Measurements from ENCODE around the gene KLHL30.

KLHL30 gene

DNA sequence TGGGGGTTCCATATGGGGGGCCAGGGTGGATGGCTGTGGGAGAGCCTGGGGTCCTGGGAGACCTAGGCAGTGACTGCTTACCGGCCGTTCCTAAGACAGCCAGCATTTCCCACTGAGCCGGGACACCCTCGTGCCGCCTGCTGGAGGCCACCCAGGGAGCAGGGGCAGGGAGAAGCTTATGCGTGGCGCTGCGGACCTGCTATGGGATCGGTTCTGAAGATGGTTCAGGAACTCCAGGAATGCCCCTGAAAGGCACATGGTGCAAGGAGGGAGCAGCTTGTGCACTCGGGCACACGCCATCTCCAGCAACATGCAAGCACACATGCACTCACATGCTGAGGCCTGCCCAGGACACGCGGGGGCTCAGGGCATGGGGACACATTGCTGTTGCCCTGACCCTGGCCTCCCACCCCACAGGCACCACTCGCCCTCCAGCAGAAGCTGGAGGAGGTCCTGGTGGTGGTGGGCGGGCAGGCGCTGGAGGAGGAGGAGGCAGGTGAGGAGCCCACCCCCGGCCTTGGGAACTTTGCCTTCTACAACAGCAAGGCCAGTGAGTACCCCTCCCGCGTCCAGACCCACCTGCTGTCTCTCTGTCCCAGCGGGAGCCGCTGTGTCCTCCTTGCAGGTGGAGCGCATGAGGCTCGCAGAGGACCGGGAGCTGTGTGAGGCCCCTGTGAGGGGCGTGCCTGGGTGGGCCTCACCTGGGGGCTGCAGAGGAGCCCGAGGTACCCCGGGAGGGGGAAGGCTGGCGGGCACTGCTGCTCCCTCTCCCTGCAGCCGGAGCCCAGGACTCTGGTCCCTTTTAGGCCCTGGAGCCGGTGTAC lies 4.1 kb downstream of the KLHL30 start:
- WGBS, 2 experiments = 88 to 91% methylated on average over 30 of the region's 30 CpGs
- Histone ChIP-seq H3K36me3 (ENCODE audit: control insufficient read depth, insufficient read depth, low read length) (no peaks in the 10 kb centered on the region), H3K9me3 (ENCODE audit: control insufficient read depth, low read length) (no peaks in the 10 kb centered on the region), H3K27ac (ENCODE audit: insufficient read depth, low read depth, low read length, poor library complexity, severe bottlenecking) (no peak overlapping the region), H3K4me3 (ENCODE audit: insufficient read depth, low read depth, low read length) (no peak overlapping the region), H3K27me3 (ENCODE audit: control insufficient read depth, insufficient read depth, low read length, poor library complexity, severe bottlenecking) (no peaks in the 10 kb centered on the region), H3K4me1 (ENCODE audit: control insufficient read depth, insufficient read depth, low read length) (peaks cover 6% of the 10 kb centered on the region)

- peaks cover 3% of the 10 kb centered on the region for H3K4me1 ChIP-seq (ENCODE audit: control insufficient read depth, insufficient read depth, low read length)
- H3K4me3 ChIP-seq (ENCODE audit: insufficient read depth, low read depth, low read length) = no peak overlapping the region
- no peaks in the 10 kb centered on the region for H3K9me3 ChIP-seq (ENCODE audit: control insufficient read depth, low read length)
- WGBS, 2 experiments = 92 to 93% methylated on average over 20 of the region's 20 CpGs
- no peaks in the 10 kb centered on the region for H3K27me3 ChIP-seq (ENCODE audit: control insufficient read depth, insufficient read depth, low read length, poor library complexity, severe bottlenecking)
- H3K27ac ChIP-seq (ENCODE audit: insufficient read depth, low read depth, low read length, poor library complexity, severe bottlenecking) = no peak overlapping the region
- H3K36me3 ChIP-seq (ENCODE audit: control insufficient read depth, insufficient read depth, low read length) = no peaks in the 10 kb centered on the region
These were observed 4.9 kb downstream of the KLHL30 start for GRCh38 chr2:238143239-238143951.

GRCh38 chr2:238144262-238144661 lies 5.8 kb downstream of the KLHL30 start:
- H3K36me3 ChIP-seq (ENCODE audit: control insufficient read depth, insufficient read depth, low read length) = no peaks in the 10 kb centered on the region
- H3K4me3 ChIP-seq (ENCODE audit: insufficient read depth, low read depth, low read length) = no peak overlapping the region
- H3K27ac ChIP-seq (ENCODE audit: insufficient read depth, low read depth, low read length, poor library complexity, severe bottlenecking) = no peak overlapping the region
- no peaks in the 10 kb centered on the region for H3K27me3 ChIP-seq (ENCODE audit: control insufficient read depth, insufficient read depth, low read length, poor library complexity, severe bottlenecking)
- 90 to 93% methylated on average over 5 of the region's 5 CpGs for WGBS, 2 experiments
- H3K9me3 ChIP-seq (ENCODE audit: control insufficient read depth, low read length) = no peaks in the 10 kb centered on the region
- no peaks in the 10 kb centered on the region for H3K4me1 ChIP-seq (ENCODE audit: control insufficient read depth, insufficient read depth, low read length)

- no peaks in the 10 kb centered on the region for H3K4me1 ChIP-seq (ENCODE audit: control insufficient read depth, insufficient read depth, low read length)
- 85 to 87% methylated on average over 12 of the region's 12 CpGs for WGBS, 2 experiments
- no peaks in the 10 kb centered on the region for H3K27me3 ChIP-seq (ENCODE audit: control insufficient read depth, insufficient read depth, low read length, poor library complexity, severe bottlenecking)
- no peak overlapping the region for H3K4me3 ChIP-seq (ENCODE audit: insufficient read depth, low read depth, low read length)
- no peak overlapping the region for H3K27ac ChIP-seq (ENCODE audit: insufficient read depth, low read depth, low read length, poor library complexity, severe bottlenecking)
- H3K36me3 ChIP-seq (ENCODE audit: control insufficient read depth, insufficient read depth, low read length) = no peaks in the 10 kb centered on the region
- no peaks in the 10 kb centered on the region for H3K9me3 ChIP-seq (ENCODE audit: control insufficient read depth, low read length)
These were observed 6.6 kb downstream of the KLHL30 start for GRCh38 chr2:238145046-238145445.

DNA sequence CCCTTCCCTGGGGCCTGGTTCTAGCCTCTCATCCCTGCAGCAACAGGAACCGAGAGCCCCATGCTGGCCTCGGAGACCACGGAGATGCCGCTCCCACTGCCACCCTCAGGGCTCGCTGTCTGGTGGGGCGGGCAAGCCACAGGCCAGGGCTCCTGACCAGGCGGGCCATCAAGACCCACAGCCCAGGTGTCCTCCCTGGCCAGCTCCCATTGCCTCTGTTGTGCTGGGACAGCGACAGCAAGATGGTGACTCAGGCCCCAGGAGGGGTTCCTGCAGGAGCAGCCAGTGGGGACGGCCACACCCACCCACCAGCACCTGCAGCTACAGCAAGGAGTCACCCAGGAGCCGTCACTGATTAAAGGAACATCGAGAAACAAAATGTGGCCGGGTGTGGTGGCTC lies 7.4 kb downstream of the KLHL30 start:
- Histone ChIP-seq H3K4me1 (ENCODE audit: control insufficient read depth, insufficient read depth, low read length) (no peaks in the 10 kb centered on the region), H3K27ac (ENCODE audit: insufficient read depth, low read depth, low read length, poor library complexity, severe bottlenecking) (no peak overlapping the region), H3K27me3 (ENCODE audit: control insufficient read depth, insufficient read depth, low read length, poor library complexity, severe bottlenecking) (no peaks in the 10 kb centered on the region), H3K4me3 (ENCODE audit: insufficient read depth, low read depth, low read length) (no peak overlapping the region), H3K36me3 (ENCODE audit: control insufficient read depth, insufficient read depth, low read length) (no peaks in the 10 kb centered on the region), H3K9me3 (ENCODE audit: control insufficient read depth, low read length) (no peaks in the 10 kb centered on the region)
- WGBS, 2 experiments = 85 to 86% methylated on average over 12 of the region's 12 CpGs

DNA sequence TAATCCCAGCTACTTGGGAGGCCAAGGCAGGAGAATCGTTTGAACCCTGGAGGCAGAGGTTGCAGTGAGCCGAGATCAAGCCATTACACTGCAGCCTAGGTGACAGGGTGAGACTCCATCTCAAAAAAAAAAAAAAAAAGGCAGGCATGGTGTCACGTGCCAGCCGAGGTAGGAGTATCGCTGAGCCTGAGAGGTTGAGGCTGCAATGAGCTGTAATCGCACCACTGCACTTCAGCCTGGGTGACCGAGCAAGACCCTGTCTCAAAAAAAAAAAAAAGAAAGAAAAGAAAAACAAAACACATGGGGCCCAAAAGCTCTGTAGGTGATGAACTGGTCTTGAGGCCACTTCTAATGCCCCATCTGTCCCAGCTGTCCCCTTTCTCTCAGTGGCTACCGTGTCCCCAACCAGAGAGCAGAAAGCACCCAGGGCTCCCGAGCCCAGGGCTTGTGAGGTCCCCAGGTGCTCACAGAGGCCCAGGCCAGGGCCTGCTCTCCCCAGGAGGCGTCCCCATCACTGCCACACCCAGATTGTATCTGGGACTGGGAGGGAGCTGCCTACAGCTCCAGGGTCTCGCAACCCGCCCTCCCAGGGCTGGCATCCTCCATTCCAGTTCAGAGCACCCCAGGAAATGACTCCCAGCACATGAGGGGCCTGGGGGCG lies 8.5 kb downstream of the KLHL30 start:
- H3K27me3 ChIP-seq (ENCODE audit: control insufficient read depth, insufficient read depth, low read length, poor library complexity, severe bottlenecking) = no peaks in the 10 kb centered on the region
- H3K4me1 ChIP-seq (ENCODE audit: control insufficient read depth, insufficient read depth, low read length) = peaks cover 10% of the 10 kb centered on the region
- no peaks in the 10 kb centered on the region for H3K36me3 ChIP-seq (ENCODE audit: control insufficient read depth, insufficient read depth, low read length)
- H3K9me3 ChIP-seq (ENCODE audit: control insufficient read depth, low read length) = no peaks in the 10 kb centered on the region
- 92 to 95% methylated on average over 13 of the region's 13 CpGs for WGBS, 2 experiments
- no peak overlapping the region for H3K27ac ChIP-seq (ENCODE audit: insufficient read depth, low read depth, low read length, poor library complexity, severe bottlenecking)
- H3K4me3 ChIP-seq (ENCODE audit: insufficient read depth, low read depth, low read length) = no peak overlapping the region

- H3K9me3 ChIP-seq (ENCODE audit: control insufficient read depth, low read length) = no peaks in the 10 kb centered on the region
- WGBS, 2 experiments = 94 to 95% methylated on average over 15 of the region's 15 CpGs
- H3K4me1 ChIP-seq (ENCODE audit: control insufficient read depth, insufficient read depth, low read length) = peaks cover 10% of the 10 kb centered on the region
These were observed 10.5 kb downstream of the KLHL30 start for GRCh38 chr2:238148981-238149380.

GRCh38 chr2:238149841-238150572 lies 11.5 kb downstream of the KLHL30 start:
- no peak overlapping the region for H3K27ac ChIP-seq (ENCODE audit: insufficient read depth, low read depth, low read length, poor library complexity, severe bottlenecking)
- no peak overlapping the region for H3K4me3 ChIP-seq (ENCODE audit: insufficient read depth, low read depth, low read length)
- no peaks in the 10 kb centered on the region for H3K36me3 ChIP-seq (ENCODE audit: control insufficient read depth, insufficient read depth, low read length)
- peaks cover 10% of the 10 kb centered on the region for H3K4me1 ChIP-seq (ENCODE audit: control insufficient read depth, insufficient read depth, low read length)
- no peaks in the 10 kb centered on the region for H3K9me3 ChIP-seq (ENCODE audit: control insufficient read depth, low read length)
- 91% methylated on average over 14 of the region's 14 CpGs for WGBS, 2 experiments
- no peaks in the 10 kb centered on the region for H3K27me3 ChIP-seq (ENCODE audit: control insufficient read depth, insufficient read depth, low read length, poor library complexity, severe bottlenecking)

More at GRCh38 chr2:238148981-238149380, 10.5 kb downstream of the KLHL30 start:
- Histone ChIP-seq H3K4me3 (ENCODE audit: insufficient read depth, low read depth, low read length) (no peak overlapping the region), H3K27me3 (ENCODE audit: control insufficient read depth, insufficient read depth, low read length, poor library complexity, severe bottlenecking) (no peaks in the 10 kb centered on the region), H3K36me3 (ENCODE audit: control insufficient read depth, insufficient read depth, low read length) (no peaks in the 10 kb centered on the region), H3K27ac (ENCODE audit: insufficient read depth, low read depth, low read length, poor library complexity, severe bottlenecking) (no peak overlapping the region)

- H3K36me3 ChIP-seq (ENCODE audit: control insufficient read depth, insufficient read depth, low read length) = no peaks in the 10 kb centered on the region
These were observed 12.2 kb downstream of the KLHL30 start for GRCh38 chr2:238150686-238151085.

More at GRCh38 chr2:238150686-238151085, 12.2 kb downstream of the KLHL30 start:
- Histone ChIP-seq H3K4me1 (ENCODE audit: control insufficient read depth, insufficient read depth, low read length) (peaks cover 15% of the 10 kb centered on the region), H3K9me3 (ENCODE audit: control insufficient read depth, low read length) (no peaks in the 10 kb centered on the region), H3K4me3 (ENCODE audit: insufficient read depth, low read depth, low read length) (no peak overlapping the region), H3K27ac (ENCODE audit: insufficient read depth, low read depth, low read length, poor library complexity, severe bottlenecking) (no peak overlapping the region), H3K27me3 (ENCODE audit: control insufficient read depth, insufficient read depth, low read length, poor library complexity, severe bottlenecking) (no peaks in the 10 kb centered on the region)
- WGBS, 2 experiments = 94 to 96% methylated on average over 25 of the region's 25 CpGs
